HEK293 (cell line): Measurements from ENCODE around the gene LAX1.
A peak's percentile ranks its signal among the peaks of the same experiment; 100 is the strongest.
"Not testable (repeated sequence)": the region's sequence is repeated elsewhere in the genome, so short reads cannot be mapped to it uniquely, and the experiment has no call there.

Experiments used
- CTCF ChIA-PET: fragments of 350-600 bp; formaldehyde crosslinking; extraction: SDS; loops from one replicate; lab custom pipeline; 2021; ENCODE audit warnings: antibody characterized with exemption; lab: Yijun Ruan, JAX
- POLR2A ChIA-PET: fragments of 300-600 bp; formaldehyde crosslinking; extraction: SDS; loops from one replicate; lab custom pipeline; 2020; ENCODE audit warnings: antibody characterized with exemption, inconsistent platforms; lab: Yijun Ruan, JAX
- H3K27ac ChIP-seq: fragments of 200-500 bp; sonication (Bioruptor generic); 2 replicates; pipeline ENCODE4 v1.5.1; 2014; ENCODE audit warnings: low read depth, low read length, control low read depth, inconsistent platforms; ENCODE audit errors: extremely low read depth
- H3K36me3 ChIP-seq, 2 experiments: fragments of 200-500 bp in 1 of 2; sonication (Bioruptor generic) in 1 of 2; 1 replicate in 1 of 2; 2 replicates in 1 of 2; pipeline ENCODE4 v1.5.1; 2014 to 2017; ENCODE audit warnings: inconsistent platforms in 2 of 2, low read length in 2 of 2; ENCODE audit not compliant: control insufficient read depth in 2 of 2, insufficient read depth in 1 of 2
- H3K4me1 ChIP-seq: fragments of 200-500 bp; sonication (Bioruptor generic); 2 replicates; pipeline ENCODE4 v1.5.1; 2014; ENCODE audit warnings: mild to moderate bottlenecking, low read length, inconsistent platforms; ENCODE audit not compliant: control insufficient read depth, insufficient read depth
- H3K4me3 ChIP-seq: 2 replicates; pipeline ENCODE4 v1.5.1; 2011; ENCODE audit warnings: low read depth, mild to moderate bottlenecking, control low read depth, low read length, moderate library complexity
- H3K9me3 ChIP-seq: fragments of 200-500 bp; sonication (Bioruptor generic); 2 replicates; pipeline ENCODE4 v1.5.1; 2014; ENCODE audit warnings: low read depth, low read length, inconsistent platforms; ENCODE audit not compliant: control insufficient read depth, insufficient read depth
- KLF1 ChIP-seq: fragments of 450-650 bp; formaldehyde crosslinking; IDR thresholded peaks from 2 replicates; pipeline ENCODE4 v1.5.1; 2016; ENCODE audit warnings: missing biosample characterization, missing genetic modification characterization
- KLF10 ChIP-seq: fragments of 450-650 bp; IDR thresholded peaks from 2 replicates; pipeline ENCODE4 v1.5.1; 2018; ENCODE audit warnings: missing biosample characterization, mild to moderate bottlenecking, missing genetic modification characterization
- KLF16 ChIP-seq: fragments of 450-650 bp; formaldehyde crosslinking; IDR thresholded peaks from 2 replicates; pipeline ENCODE4 v1.5.1; 2017; ENCODE audit warnings: missing biosample characterization, missing genetic modification characterization
- KLF9 ChIP-seq: fragments of 450-650 bp; formaldehyde crosslinking; IDR thresholded peaks from 2 replicates; pipeline ENCODE4 v1.5.1; 2016; ENCODE audit warnings: missing biosample characterization, missing genetic modification characterization, low read depth
- MYNN ChIP-seq: fragments of 450-650 bp; formaldehyde crosslinking; IDR thresholded peaks from 2 replicates; pipeline ENCODE4 v1.5.1; 2016; ENCODE audit warnings: missing biosample characterization, missing genetic modification characterization, borderline replicate concordance
- PRDM1 ChIP-seq: fragments of 450-650 bp; formaldehyde crosslinking; IDR thresholded peaks from 2 replicates; pipeline ENCODE4; 2016; ENCODE audit warnings: missing biosample characterization, missing genetic modification characterization
- REST ChIP-seq: fragments of 450-650 bp; formaldehyde crosslinking; IDR thresholded peaks from 2 replicates; pipeline ENCODE4 v1.5.1; 2016; ENCODE audit warnings: missing biosample characterization, missing genetic modification characterization
- SP2 ChIP-seq: fragments of 450-650 bp; formaldehyde crosslinking; IDR thresholded peaks from 2 replicates; pipeline ENCODE4 v1.5.1; 2016; ENCODE audit warnings: missing biosample characterization, missing genetic modification characterization
- YY2 ChIP-seq: fragments of 450-650 bp; formaldehyde crosslinking; IDR thresholded peaks from 2 replicates; pipeline ENCODE4 v1.5.1; 2016; ENCODE audit warnings: missing biosample characterization, missing genetic modification characterization
- ZBTB17 ChIP-seq: fragments of 450-650 bp; formaldehyde crosslinking; IDR thresholded peaks from 2 replicates; pipeline ENCODE4 v1.5.1; 2016; ENCODE audit warnings: missing biosample characterization, missing genetic modification characterization
- ZBTB21 ChIP-seq: fragments of 450-650 bp; formaldehyde crosslinking; IDR thresholded peaks from 2 replicates; pipeline ENCODE4 v1.5.1; 2017; ENCODE audit warnings: missing biosample characterization, missing genetic modification characterization
- ZBTB8A ChIP-seq: fragments of 450-650 bp; formaldehyde crosslinking; IDR thresholded peaks from 2 replicates; pipeline ENCODE4 v1.5.1; 2016; ENCODE audit warnings: missing biosample characterization, missing genetic modification characterization
- ZFP41 ChIP-seq: fragments of 450-650 bp; formaldehyde crosslinking; IDR thresholded peaks from 2 replicates; pipeline ENCODE4 v1.5.1; 2016; ENCODE audit warnings: missing biosample characterization, missing genetic modification characterization, borderline replicate concordance
- ZNF146 ChIP-seq: fragments of 450-650 bp; formaldehyde crosslinking; IDR thresholded peaks from 2 replicates; pipeline ENCODE4 v1.5.1; 2016; ENCODE audit warnings: missing biosample characterization, missing genetic modification characterization
- ZNF174 ChIP-seq: fragments of 450-650 bp; formaldehyde crosslinking; IDR thresholded peaks from 2 replicates; pipeline ENCODE4 v1.5.0; 2017; ENCODE audit warnings: missing biosample characterization, mild to moderate bottlenecking, missing genetic modification characterization
- ZNF311 ChIP-seq: fragments of 450-650 bp; formaldehyde crosslinking; IDR thresholded peaks from 2 replicates; pipeline ENCODE4 v1.5.1; 2017; ENCODE audit warnings: missing biosample characterization, missing genetic modification characterization, borderline replicate concordance
- ZNF555 ChIP-seq: fragments of 450-650 bp; formaldehyde crosslinking; conservative IDR thresholded peaks from 2 replicates; pipeline ENCODE4 v1.5.1; 2017; ENCODE audit warnings: missing biosample characterization, mild to moderate bottlenecking, missing genetic modification characterization, inconsistent platforms
- ZNF610 ChIP-seq: fragments of 450-650 bp; formaldehyde crosslinking; IDR thresholded peaks from 2 replicates; pipeline ENCODE4 v1.5.1; 2016; ENCODE audit warnings: missing biosample characterization, missing genetic modification characterization, borderline replicate concordance
- ZNF658 ChIP-seq: fragments of 450-650 bp; formaldehyde crosslinking; IDR thresholded peaks from 2 replicates; pipeline ENCODE4; 2016; ENCODE audit warnings: missing biosample characterization, missing genetic modification characterization
- ZNF701 ChIP-seq: fragments of 450-650 bp; formaldehyde crosslinking; IDR thresholded peaks from 2 replicates; pipeline ENCODE4 v1.5.1; 2016; ENCODE audit warnings: missing biosample characterization, missing genetic modification characterization
- TF ChIP-seq, protein P1 (sequence below): fragments of 450-650 bp; formaldehyde crosslinking; IDR thresholded peaks from 2 replicates; pipeline ENCODE4 v1.5.1; 2016; ENCODE audit warnings: missing biosample characterization, missing genetic modification characterization

The LAX1 gene

GRCh38 chr1:203792486-203792885, 27.5 kb downstream of the LAX1 start (continued):
- no peak for TF ChIP-seq ZNF658
- TF ChIP-seq ZNF146 = no peak
- TF ChIP-seq ZBTB17 = no peak
- TF ChIP-seq KLF1 = no peak
- no peak for TF ChIP-seq YY2 (tag by site-specific recombination)
- no peak for TF ChIP-seq ZBTB8A (tag by site-specific recombination)
- no peak for TF ChIP-seq ZNF701 (tag by site-specific recombination)
- TF ChIP-seq ZFP41 = no peak

GRCh38 chr1:203793561-203793960, 28.6 kb downstream of the LAX1 start:
- H3K36me3 ChIP-seq = peaks cover 0 to 22% of the 10 kb centered on the region in 2 experiments; a peak in 1 of 3 replicates
- POLR2A ChIA-PET, H3K4me1 ChIP-seq, H3K4me3 ChIP-seq, H3K27ac ChIP-seq, H3K9me3 ChIP-seq: not testable (repeated sequence)
- CTCF ChIA-PET = interaction anchor here (1.4 kb wide), 1 partner anchor 289 kb away, joined by 4 read pairs; no protein-coding TSS in a partner anchor

GRCh38 chr1:203794764-203795440, 29.9 kb downstream of the LAX1 start:
- CTCF ChIA-PET = interaction anchor here (1.4 kb wide), 1 partner anchor 291 kb away, joined by 4 read pairs; no protein-coding TSS in a partner anchor
- Histone ChIP-seq H3K4me3 (peak overlapping the region; percentile 16), H3K4me1 (0 out of 2 replicates have a peak, but pooled peaks cover 2% of the 10 kb centered on the region), H3K9me3 (no peaks in the 10 kb centered on the region), H3K27ac (peak overlapping the region; percentile 93; the same call in 1 of the 2 replicates), H3K36me3 (peaks cover 0 to 36% of the 10 kb centered on the region in 2 experiments; a peak in 2 of 3 replicates)
- TF ChIP-seq KLF10 (tag by site-specific recombination) (peak; percentile 45; the same call in 1 of the 2 replicates), ZNF311 (tag by site-specific recombination) (no peak), ZNF555 (tag by site-specific recombination) (no peak), ZNF610 (tag by site-specific recombination) (no peak), PRDM1 (tag by site-specific recombination) (0 out of 2 replicates have a peak, but pooled peaks have one; percentile 10)
- TF ChIP-seq, protein P1, sequence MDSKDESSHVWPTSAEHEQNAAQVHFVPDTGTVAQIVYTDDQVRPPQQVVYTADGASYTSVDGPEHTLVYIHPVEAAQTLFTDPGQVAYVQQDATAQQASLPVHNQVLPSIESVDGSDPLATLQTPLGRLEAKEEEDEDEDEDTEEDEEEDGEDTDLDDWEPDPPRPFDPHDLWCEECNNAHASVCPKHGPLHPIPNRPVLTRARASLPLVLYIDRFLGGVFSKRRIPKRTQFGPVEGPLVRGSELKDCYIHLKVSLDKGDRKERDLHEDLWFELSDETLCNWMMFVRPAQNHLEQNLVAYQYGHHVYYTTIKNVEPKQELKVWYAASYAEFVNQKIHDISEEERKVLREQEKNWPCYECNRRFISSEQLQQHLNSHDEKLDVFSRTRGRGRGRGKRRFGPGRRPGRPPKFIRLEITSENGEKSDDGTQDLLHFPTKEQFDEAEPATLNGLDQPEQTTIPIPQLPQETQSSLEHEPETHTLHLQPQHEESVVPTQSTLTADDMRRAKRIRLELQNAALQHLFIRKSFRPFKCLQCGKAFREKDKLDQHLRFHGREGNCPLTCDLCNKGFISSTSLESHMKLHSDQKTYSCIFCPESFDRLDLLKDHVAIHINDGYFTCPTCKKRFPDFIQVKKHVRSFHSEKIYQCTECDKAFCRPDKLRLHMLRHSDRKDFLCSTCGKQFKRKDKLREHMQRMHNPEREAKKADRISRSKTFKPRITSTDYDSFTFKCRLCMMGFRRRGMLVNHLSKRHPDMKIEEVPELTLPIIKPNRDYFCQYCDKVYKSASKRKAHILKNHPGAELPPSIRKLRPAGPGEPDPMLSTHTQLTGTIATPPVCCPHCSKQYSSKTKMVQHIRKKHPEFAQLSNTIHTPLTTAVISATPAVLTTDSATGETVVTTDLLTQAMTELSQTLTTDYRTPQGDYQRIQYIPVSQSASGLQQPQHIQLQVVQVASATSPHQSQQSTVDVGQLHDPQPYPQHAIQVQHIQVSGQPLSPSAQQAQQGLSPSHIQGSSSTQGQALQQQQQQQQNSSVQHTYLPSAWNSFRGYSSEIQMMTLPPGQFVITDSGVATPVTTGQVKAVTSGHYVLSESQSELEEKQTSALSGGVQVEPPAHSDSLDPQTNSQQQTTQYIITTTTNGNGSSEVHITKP (tag by site-specific recombination) = peak; percentile 76
- POLR2A ChIA-PET = interaction anchor here (0.6 kb wide), 1 partner anchor 22 kb away, joined by 3 read pairs; no protein-coding TSS in a partner anchor

GRCh38 chr1:203795441-203796235, 30.7 kb downstream of the LAX1 start, which contains the start of the genes ZBED6 and ZC3H11A:
ZBED6 (plus strand) TSS chr1:203795623; CDS start chr1:203797523, 1,900 bp downstream.
ZC3H11A (plus strand) TSS chr1:203795623; CDS start chr1:203817071, 21,448 bp downstream.
- ChIA-PET POLR2A (interaction anchor here (0.6 kb wide), 1 partner anchor 22 kb away, joined by 3 read pairs; no protein-coding TSS in a partner anchor), CTCF (interaction anchor here (0.5 to 0.7 kb wide), 2 partner anchors 53 to 233 kb away, joined by 3 read pairs; no protein-coding TSS in a partner anchor)
- Histone ChIP-seq H3K36me3 (peaks cover 0 to 38% of the 10 kb centered on the region in 2 experiments; a peak in 2 of 3 replicates), H3K9me3 (no peaks in the 10 kb centered on the region), H3K4me3 (peak within 1 kb of the TSS; percentile 80), H3K27ac (peak within 1 kb of the TSS; percentile 93), H3K4me1 (0 out of 2 replicates have a peak, but pooled peaks cover 2% of the 10 kb centered on the region)
- TF ChIP-seq REST (tag by site-specific recombination) (no peak), KLF16 (peak; percentile 67), KLF9 (tag by site-specific recombination) (peak; percentile 45; the same call in 1 of the 2 replicates), ZNF174 (tag by site-specific recombination) (no peak), ZBTB21 (tag by site-specific recombination) (peak; percentile 38), MYNN (tag by site-specific recombination) (0 out of 2 replicates have a peak, but pooled peaks have one; percentile 20), SP2 (tag by site-specific recombination) (peak; percentile 57)
